NCI-H1417 treated with DMSO at 0.1 percent for 48 hours (cell line): ENCODE data around the gene ACOX2.

Experiments used
- DNase-seq: peaks from one replicate; lab custom pipeline; 2025; lab: John Stamatoyannopoulos, UW

The ACOX2 gene

DNA sequence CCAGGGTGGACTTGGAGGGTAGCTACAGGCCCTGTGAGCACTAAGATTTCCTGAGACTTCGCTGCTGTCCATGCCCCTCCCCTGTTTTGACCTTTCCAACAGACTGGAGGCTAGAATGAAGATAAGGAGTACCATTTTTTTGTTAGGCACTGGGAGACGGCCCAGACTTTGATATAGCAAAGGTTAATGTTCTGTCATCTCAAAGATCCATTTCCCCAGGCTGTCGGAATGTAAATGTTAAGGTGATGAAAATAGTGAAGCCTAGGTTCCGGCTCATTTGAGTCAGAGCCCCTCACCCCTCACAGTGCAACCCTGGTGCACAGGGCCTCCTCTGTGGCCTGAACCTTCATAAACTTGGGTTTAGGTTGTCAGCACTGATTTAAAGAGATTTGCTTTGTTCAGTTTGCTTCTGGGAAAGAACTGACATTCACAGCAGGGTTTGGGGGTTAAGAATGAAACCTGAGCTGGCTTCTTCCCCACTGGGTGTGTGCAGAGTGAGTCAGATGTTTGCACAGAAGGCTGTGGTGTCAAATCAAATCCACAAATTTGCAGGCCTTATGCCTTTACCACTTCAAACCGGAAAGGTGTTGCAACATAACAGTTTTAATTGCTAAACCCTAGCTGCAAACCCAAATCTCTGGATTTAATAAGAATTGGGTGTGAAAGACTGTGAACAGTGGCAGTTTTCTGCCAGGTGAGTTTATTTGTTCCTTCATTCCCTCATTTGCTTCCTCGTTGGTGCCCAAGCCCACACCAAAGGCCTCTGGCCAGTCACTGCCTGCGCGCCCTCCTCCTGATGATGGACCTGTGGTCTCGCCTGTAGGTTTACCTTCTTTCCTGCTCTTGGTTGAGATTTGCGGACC lies 65.7 kb downstream of the ACOX2 start:
- peak; percentile 56 for DNase-seq

DNA sequence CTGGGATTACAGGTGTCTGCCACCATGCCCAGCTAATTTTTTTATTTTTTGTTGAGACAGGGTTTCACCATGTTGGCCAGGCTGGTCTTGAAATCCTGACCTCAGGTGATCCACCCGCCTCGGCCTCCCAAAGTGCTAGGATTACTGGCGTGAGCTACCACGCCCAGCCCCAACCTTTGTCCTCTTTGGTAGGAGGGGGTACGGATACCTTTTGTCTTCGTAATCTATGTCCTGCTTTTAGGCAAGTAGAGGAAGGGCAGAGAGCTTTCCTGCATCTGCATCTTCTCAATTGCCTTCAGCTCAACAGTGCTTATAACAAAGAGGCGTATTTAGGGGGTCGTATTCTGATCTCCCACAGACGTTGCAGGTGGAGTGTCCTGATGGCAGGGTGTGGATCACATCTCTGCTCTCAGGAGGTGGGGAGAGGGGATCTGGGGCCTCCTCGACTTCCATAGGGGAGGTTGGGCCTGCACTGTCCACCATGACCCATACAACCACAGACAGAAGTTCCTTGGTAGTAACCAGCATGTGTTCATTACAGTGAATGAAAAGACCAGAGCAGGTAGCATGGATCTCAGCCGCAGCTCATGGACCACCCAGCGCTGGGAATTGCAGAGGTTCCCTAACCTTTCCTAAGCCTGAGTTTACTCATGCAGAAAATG lies 66.5 kb downstream of the ACOX2 start:
- no peak for DNase-seq

DNA sequence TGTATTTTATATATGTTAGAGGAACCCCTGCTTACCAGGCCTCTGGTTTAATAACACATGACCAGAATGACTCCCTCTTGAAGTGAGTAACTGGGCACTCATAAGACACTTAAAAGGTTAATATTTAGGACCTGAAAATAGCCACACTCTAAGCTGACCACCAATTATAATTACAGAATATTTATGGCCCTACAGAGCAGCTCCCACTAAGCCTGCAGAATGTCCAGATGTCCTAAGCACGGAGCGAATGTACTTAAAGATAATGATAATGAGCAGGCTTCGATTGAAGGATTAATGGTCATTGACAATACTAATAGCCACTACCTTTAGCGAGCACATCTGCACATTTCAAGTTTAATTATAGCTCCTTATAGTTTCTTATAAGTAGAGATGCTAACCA lies 67.9 kb downstream of the ACOX2 start:
- DNase-seq, result peak; percentile 19

DNA sequence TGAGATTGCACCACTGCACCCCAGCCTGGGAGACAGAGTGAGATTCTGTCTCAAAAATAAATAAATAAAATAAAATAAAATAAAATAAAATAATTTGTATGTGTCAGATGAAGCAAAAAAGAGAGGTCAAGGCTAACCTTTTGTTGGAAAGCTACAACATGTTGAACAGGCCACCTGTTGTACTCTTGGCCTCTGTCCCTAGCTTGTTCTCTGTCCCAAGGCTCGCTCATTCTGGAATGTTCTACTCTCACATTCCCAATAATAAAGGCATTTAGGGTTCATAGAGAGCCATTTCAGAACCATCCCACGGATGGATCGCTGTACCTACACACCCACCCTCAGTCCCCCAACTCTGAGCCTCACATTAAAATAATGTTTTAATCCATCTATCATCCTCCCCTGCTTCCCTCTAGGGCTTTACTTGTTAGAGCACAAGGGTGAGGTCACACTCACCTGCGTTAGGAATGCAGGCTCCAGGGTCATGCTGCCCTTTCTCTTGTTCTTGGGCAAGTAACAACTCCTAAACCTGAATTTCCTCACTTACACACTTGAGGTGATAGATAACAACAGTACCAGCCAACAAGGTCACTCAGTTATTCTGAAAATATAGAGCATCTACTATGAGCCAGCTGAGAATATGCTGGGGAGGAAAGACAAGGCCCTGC lies 70.0 kb downstream of the ACOX2 start:
- no peak for DNase-seq

DNA sequence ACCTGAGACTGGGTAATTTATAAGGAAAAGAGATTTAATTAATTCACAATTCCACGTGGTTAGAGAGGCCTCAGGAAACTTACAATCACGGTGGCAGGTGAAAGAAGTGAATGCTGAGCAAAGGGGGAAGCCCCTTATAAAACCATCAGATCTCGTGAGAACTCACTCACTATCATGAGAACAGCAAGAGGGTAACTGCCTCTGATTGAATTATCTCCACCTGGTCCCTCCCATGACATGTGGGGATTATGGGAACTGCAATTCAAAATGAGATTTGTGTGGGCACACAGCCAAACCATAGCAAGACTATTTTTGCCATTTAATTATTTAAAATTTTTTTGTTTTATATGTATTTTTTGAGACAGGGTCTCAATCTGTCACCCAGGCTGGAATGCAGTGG lies 72.1 kb downstream of the ACOX2 start:
- DNase-seq, result no peak

DNA sequence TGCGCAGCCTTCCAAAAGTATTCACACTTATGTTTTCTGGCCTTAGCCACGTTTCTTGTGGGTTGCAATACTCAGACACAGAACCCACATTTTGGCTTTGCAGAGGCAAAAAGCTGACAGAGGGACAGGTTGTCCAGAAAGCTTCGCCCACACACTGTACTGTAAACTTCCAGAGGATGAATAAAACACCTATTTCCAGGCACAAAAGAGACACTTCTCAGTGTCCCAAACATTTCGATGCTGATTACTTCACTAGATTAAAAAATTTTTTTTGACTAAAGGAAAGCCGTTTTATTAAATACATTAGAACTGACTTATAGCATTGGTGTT lies 73.1 kb downstream of the ACOX2 start:
- DNase-seq, result no peak

DNA sequence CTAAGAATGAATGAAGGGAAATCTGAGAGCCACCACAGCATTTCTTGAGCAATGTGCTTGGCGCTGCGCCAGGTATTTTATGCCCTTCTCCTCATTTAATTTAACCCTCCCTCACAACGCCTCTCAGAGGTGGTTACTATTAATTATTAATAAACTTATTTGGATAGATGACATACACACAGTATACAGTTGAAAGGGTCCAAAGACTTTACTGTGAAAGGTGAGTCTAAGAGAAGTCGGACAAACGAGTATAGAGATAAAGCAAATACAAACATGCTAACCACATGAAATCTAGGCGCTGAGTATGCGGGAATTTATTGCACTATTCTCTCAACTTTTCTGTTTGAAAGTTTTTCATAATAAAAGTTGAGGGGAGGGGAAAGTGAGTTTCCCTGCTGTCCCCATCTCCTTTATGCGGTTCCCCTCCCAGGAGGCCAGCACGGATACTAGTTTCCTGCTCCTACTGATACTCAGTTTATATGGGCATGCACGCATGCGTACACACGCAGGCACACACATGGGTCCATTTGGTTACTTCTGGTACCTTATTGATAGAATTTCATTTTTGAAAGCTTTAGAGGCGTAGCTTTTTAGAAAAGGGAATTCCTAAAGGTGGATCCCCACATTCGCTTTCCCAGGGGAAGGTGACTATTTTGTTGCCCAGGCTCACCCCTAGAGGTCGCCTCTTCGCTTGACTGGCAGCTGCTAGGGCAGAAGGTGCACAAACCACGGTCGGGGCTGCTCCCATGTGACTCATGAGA lies 73.6 kb downstream of the ACOX2 start:
- no peak for DNase-seq

DNA sequence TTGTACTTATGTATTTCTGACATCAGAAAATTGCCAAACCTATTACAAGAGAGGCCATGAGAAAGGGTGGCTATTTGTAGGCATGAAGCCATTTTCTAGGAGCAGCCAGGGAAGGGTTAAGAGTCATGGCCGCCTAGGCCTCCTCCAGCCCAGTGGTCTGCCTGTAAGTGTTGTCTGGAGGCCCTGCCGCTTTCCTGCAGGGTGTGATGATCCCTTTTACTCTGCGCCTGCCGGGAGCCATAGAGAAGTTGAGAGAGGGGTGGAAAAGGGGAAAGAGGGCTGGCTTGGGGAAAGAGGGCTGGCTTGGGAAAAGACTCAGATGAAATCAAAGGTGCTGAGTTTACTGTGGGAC lies 74.2 kb downstream of the ACOX2 start:
- DNase-seq, result no peak

DNA sequence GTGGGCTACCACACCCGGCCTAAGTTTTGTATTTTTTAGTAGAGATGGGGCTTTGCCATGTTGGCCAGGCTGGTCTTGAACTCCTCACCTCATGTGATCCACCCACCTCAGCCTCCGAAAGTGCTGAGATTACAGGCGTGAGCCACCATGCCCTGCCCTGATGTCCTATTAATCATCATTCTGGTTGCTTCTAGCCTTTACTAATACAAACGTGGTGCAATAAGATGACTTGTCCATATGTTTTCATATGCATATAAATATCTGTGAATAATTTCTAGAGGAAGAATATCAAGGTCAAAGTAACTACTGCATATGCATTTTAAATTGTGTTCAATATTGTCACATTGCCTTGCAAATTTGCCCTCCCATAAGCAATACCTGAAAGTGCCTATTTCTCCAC lies 77.8 kb downstream of the ACOX2 start:
- no peak for DNase-seq
